Lower lobe of right lung (tissue), 2 donors: ENCODE data around the gene GLIPR2. TPM values are rescaled to one million over a fixed set of nuclear protein-coding genes. Genes with fewer than 3 reads are reported as not detected.

Experiments
- ATAC-seq, 2 donors: fragments of 200-7000 bp; cut with Tn5 transposase; one replicate each; pipeline ENCODE4 v1.9.1; 2020 to 2022; ENCODE audit warnings: mild to moderate bottlenecking in 2 of 2, moderate library complexity in 2 of 2
- DNase-seq: peaks from one replicate; pipeline ENCODE4 v3.0.0-alpha.2; 2020
- H3K27ac ChIP-seq: fragments of 200-600 bp; one replicate; pipeline ENCODE4 v1.8.0; 2022
- H3K27me3 ChIP-seq: fragments of 200-600 bp; one replicate; pipeline ENCODE4 v1.8.0; 2022; ENCODE audit warnings: low read depth
- H3K36me3 ChIP-seq: fragments of 200-600 bp; one replicate; pipeline ENCODE4 v1.8.0; 2022; ENCODE audit warnings: mild to moderate bottlenecking
- H3K4me1 ChIP-seq: fragments of 200-600 bp; one replicate; pipeline ENCODE4 v1.8.0; 2022
- H3K4me3 ChIP-seq: fragments of 200-600 bp; one replicate; pipeline ENCODE4 v1.8.0; 2022; ENCODE audit warnings: mild to moderate bottlenecking
- H3K9me3 ChIP-seq: fragments of 200-600 bp; one replicate; pipeline ENCODE4 v1.8.0; 2022
- CTCF ChIP-seq: fragments of 200-600 bp; IDR thresholded peaks from one replicate; pipeline ENCODE4 v1.8.0; 2022; ENCODE audit warnings: antibody characterized with exemption, mild to moderate bottlenecking
- intact Hi-C: fragments of 100-400 bp; cut with DNase I; formaldehyde crosslinking; loops from one replicate; pipeline ENCODE4 v1.11.0; 2022
- total RNA-seq: library from RNA; stranded (reverse); fragmentation: NEBNext Ultra II Directional; extraction: Animal tissue kit (Norgen Biotek cat#: 25700); gene quantifications from one replicate; pipeline ENCODE4 v1.2.1, GENCODE V29; 2021
- donor health status: DM: no; HTN: yes; CAD: no; lungs with severe emphysema.

GLIPR2 gene
- total RNA-seq, 1 donor from 2014 or later, result 108 TPM

DNA sequence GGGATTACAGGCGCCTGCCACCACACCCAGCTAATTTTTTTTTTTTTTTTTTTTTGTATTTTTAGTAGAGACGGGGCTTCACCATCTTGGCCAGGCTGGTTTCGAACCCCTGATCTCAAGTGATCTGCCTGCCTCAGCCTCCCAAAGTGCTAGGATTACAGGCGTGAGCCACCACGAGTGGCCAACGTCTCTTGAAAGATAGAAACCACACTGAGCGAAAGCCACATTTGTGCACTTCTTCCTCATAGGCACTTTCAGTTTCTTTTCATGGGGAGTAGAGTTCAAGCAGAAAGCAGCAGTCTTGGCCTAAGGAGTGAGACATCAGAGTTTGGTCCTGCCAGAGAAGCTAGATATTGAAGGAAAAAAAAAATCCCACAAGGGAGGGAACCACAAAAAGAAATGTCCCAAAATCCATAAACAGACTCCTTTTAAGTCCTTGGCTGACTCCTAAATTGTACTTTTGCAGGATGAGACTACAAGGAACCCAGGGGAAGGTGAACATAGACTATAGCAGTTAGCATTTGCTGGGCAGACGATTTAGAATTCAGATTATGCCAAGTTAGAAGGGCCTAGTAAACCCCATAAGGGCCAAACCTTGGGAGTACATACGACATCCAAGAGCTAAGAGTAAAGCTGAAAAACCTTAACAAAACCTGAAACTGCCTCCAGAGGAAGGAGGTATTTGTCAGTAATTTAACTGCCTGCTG lies 43.9 kb upstream of the GLIPR2 start:
- Histone ChIP-seq H3K27ac (peak overlapping the region; percentile 34), H3K36me3 (no peaks in the 10 kb centered on the region), H3K4me1 (peaks cover 22% of the 10 kb centered on the region), H3K4me3 (no peak overlapping the region), H3K9me3 (no peaks in the 10 kb centered on the region), H3K27me3 (no peaks in the 10 kb centered on the region)
- intact Hi-C loops, result no loop called here
- ATAC-seq, result peak; percentile 76 to 78
- no peak for DNase-seq
- TF ChIP-seq CTCF, result no peak

- no peak for TF ChIP-seq CTCF
- ATAC-seq, result no peak
- intact Hi-C loops, result no loop called here
- no peak for DNase-seq
- H3K27ac ChIP-seq, result peak overlapping the region; percentile 34
- no peaks in the 10 kb centered on the region for H3K36me3 ChIP-seq
- H3K9me3 ChIP-seq, result no peaks in the 10 kb centered on the region
- H3K4me3 ChIP-seq, result no peak overlapping the region
- H3K27me3 ChIP-seq, result no peaks in the 10 kb centered on the region
- H3K4me1 ChIP-seq, result peaks cover 22% of the 10 kb centered on the region
Measured at GRCh38 chr9:36093384-36093783, 43.1 kb upstream of the GLIPR2 start.

DNA sequence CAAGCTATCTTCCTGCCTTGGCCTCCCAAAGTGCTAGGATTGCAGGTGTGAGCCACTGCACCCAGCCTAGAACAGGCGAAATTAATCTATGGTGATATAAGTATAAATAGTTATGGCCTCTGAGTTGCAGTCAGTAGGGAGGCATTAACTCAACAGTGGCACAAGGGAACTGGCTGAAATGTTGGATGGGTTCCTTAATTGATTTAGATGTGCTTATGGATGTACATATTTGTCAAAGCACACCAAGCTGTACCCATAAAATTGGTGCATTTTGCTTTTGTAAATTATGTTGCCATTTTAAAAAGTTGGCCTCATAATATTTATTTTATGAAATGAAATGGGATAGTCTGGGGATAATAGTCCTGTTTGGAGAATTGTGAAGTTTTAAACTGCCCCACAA lies 36.8 kb upstream of the GLIPR2 start:
- Histone ChIP-seq H3K27me3 (no peaks in the 10 kb centered on the region), H3K4me3 (no peak overlapping the region), H3K36me3 (no peaks in the 10 kb centered on the region), H3K4me1 (peaks cover 9% of the 10 kb centered on the region), H3K9me3 (no peaks in the 10 kb centered on the region), H3K27ac (no peak overlapping the region)
- no peak for DNase-seq
- ATAC-seq, result no peak
- intact Hi-C loops, result loop anchor here (5.0 kb wide), 1 partner anchor 68 kb away; the partner anchor contains the start of gene CCIN
- TF ChIP-seq CTCF, result no peak

DNA sequence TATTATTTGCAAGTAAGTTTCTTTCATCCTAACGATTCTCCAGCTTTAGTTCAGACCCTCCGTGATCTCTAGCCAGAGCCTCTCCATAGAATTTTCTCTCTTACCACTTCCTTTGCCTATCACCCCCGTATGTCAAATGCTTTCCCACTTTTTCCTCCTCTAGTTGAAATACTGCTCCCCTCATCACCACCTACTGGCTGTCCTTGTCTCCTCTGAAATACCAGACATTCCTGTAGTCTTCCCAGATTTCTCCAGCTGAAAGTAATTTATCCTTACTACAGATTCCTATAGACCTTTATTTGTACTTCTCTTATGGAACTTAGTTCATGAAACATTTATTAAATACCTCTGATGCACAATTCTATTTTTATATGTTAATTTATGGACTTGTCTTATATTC lies 36.0 kb upstream of the GLIPR2 start:
- intact Hi-C loops, result loop anchor here (5.0 kb wide), 1 partner anchor 67 kb away; the partner anchor contains the start of gene CCIN
- Histone ChIP-seq H3K4me3 (no peak overlapping the region), H3K27me3 (no peaks in the 10 kb centered on the region), H3K36me3 (no peaks in the 10 kb centered on the region), H3K9me3 (no peaks in the 10 kb centered on the region), H3K4me1 (peaks cover 9% of the 10 kb centered on the region), H3K27ac (no peak overlapping the region)
- ATAC-seq (no peak), DNase-seq (no peak)
- no peak for TF ChIP-seq CTCF

GRCh38 chr9:36101916-36102741 lies 34.4 kb upstream of the GLIPR2 start:
- no peak overlapping the region for H3K27ac ChIP-seq
- DNase-seq (no peak), ATAC-seq (peak in 1 of 2 donors; percentile 24)
- no peak for TF ChIP-seq CTCF
- H3K4me3 ChIP-seq, result no peak overlapping the region
- intact Hi-C loops, result loop anchor here (5.0 kb wide), 1 partner anchor 65 kb away; the partner anchor contains the start of gene CCIN
- H3K9me3 ChIP-seq, result no peaks in the 10 kb centered on the region
- no peaks in the 10 kb centered on the region for H3K27me3 ChIP-seq
- peaks cover 9% of the 10 kb centered on the region for H3K4me1 ChIP-seq
- H3K36me3 ChIP-seq, result no peaks in the 10 kb centered on the region
